ENCODE results near the gene ALK. TPM values are rescaled to one million over a fixed set of nuclear protein-coding genes. Genes with fewer than 3 reads are reported as not detected.

The ALK gene
- polyA plus RNA-seq, 1 of the 3 experiments (the other 2 are of a cell fraction), result 0.30 TPM

GRCh38 chr2:29837925-29838324, 83.5 kb downstream of the ALK start:
- DNase-seq, result no peak
- H3K36me3 ChIP-seq (replicated peaks in 1 of 2; ENCODE audit: control insufficient read depth in 1 of 2, insufficient read depth in 2 of 2, low read length in 1 of 2), result peaks cover 0 to 23% of the 10 kb centered on the region in 2 experiments
- H3K9me3 ChIP-seq, result no peaks in the 10 kb centered on the region
- H3K4me1 ChIP-seq (ENCODE audit: control insufficient read depth in 1 of 2, insufficient read depth in 2 of 2, low read depth in 1 of 2, low read length in 1 of 2), result peaks cover 0 to 8% of the 10 kb centered on the region in 2 experiments; a peak in 2 of 4 replicates
- no peaks in the 10 kb centered on the region for H3K27me3 ChIP-seq (ENCODE audit: insufficient read depth)
- ChIA-PET POLR2A (no interaction called here), CTCF (interaction anchor here (0.7 kb wide), 1 partner anchor 29 kb away, joined by 3 read pairs; no protein-coding TSS in a partner anchor)
- H3K4me3 ChIP-seq (ENCODE audit: low read depth in 2 of 2, low read length in 1 of 2), result no peak overlapping the region
- H3K4me2 ChIP-seq, result no peak overlapping the region
- H3K27ac ChIP-seq (ENCODE audit: low read depth in 2 of 2, low read length in 1 of 2), result no peak overlapping the region
- H3F3A ChIP-seq (replicated peaks; ENCODE audit: insufficient read depth), result no peaks in the 10 kb centered on the region
- H3K79me2 ChIP-seq (ENCODE audit: insufficient read depth), result no peaks in the 10 kb centered on the region
- H3K9me2 ChIP-seq, result no peaks in the 10 kb centered on the region
- TF ChIP-seq MEF2A (IDR thresholded peaks at IDR 0.05; ENCODE audit: borderline replicate concordance, low read depth) (no peak), EP300 (IDR thresholded peaks at IDR 0.05; ENCODE audit: borderline replicate concordance in 1 of 2, low read depth in 1 of 2, low read length in 1 of 2) (no peak), MAX (IDR thresholded peaks at IDR 0.05; ENCODE audit: low read depth) (no peak), REST (IDR thresholded peaks at IDR 0.05; ENCODE audit: low read depth, low read length) (no peak), EZH2phosphoT487 (IDR thresholded peaks at IDR 0.05; ENCODE audit: borderline replicate concordance, low read depth) (no peak)
- H2AFZ ChIP-seq (ENCODE audit: low read depth), result no peak overlapping the region
- no peaks in the 10 kb centered on the region for H4K20me1 ChIP-seq (ENCODE audit: insufficient read depth)
- H3K9ac ChIP-seq, result no peak overlapping the region

GRCh38 chr2:29834624-29835023, 86.8 kb downstream of the ALK start:
- Histone ChIP-seq H3K27me3 (ENCODE audit: insufficient read depth) (no peaks in the 10 kb centered on the region), H3K27ac (ENCODE audit: low read depth in 2 of 2, low read length in 1 of 2) (no peak overlapping the region), H3K4me1 (ENCODE audit: control insufficient read depth in 1 of 2, insufficient read depth in 2 of 2, low read depth in 1 of 2, low read length in 1 of 2) (no peaks in the 10 kb centered on the region; a peak in 1 of 4 replicates), H2AFZ (ENCODE audit: low read depth) (no peak overlapping the region), H3F3A (replicated peaks; ENCODE audit: insufficient read depth) (no peaks in the 10 kb centered on the region), H3K4me2 (no peak overlapping the region), H4K20me1 (ENCODE audit: insufficient read depth) (no peaks in the 10 kb centered on the region), H3K9me3 (no peaks in the 10 kb centered on the region), H3K9me2 (no peaks in the 10 kb centered on the region), H3K79me2 (ENCODE audit: insufficient read depth) (no peaks in the 10 kb centered on the region), H3K9ac (no peak overlapping the region), H3K4me3 (ENCODE audit: low read depth in 2 of 2, low read length in 1 of 2) (no peak overlapping the region), H3K36me3 (replicated peaks in 1 of 2; ENCODE audit: control insufficient read depth in 1 of 2, insufficient read depth in 2 of 2, low read length in 1 of 2) (peaks cover 0 to 20% of the 10 kb centered on the region in 2 experiments)
- CTCF ChIA-PET, result interaction anchor here (0.7 to 1.4 kb wide), 4 partner anchors 9 to 237 kb away, joined by 3 to 4 read pairs (median 4); no protein-coding TSS in a partner anchor
- TF ChIP-seq JUND (IDR thresholded peaks at IDR 0.05) (no peak), GATA2 (CRISPR knock-in tag; IDR thresholded peaks at IDR 0.05) (no peak), SIN3A (IDR thresholded peaks at IDR 0.05; ENCODE audit: borderline replicate concordance, low read depth, low read length) (no peak), MXI1 (IDR thresholded peaks at IDR 0.05; ENCODE audit: low read depth, low read length) (no peak), ELF1 (IDR thresholded peaks at IDR 0.05) (no peak), RCOR1 (IDR thresholded peaks at IDR 0.05; ENCODE audit: low read length) (no peak), TCF12 (IDR thresholded peaks at IDR 0.05) (no peak), SMC3 (IDR thresholded peaks at IDR 0.05; ENCODE audit: low read depth, low read length) (no peak), FOSL2 (IDR thresholded peaks at IDR 0.05; ENCODE audit: borderline replicate concordance, low read depth) (no peak), YY1 (IDR thresholded peaks at IDR 0.05; ENCODE audit: low read depth) (no peak), RXRA (IDR thresholded peaks at IDR 0.05; ENCODE audit: borderline replicate concordance, low read depth) (no peak), RAD21 (IDR thresholded peaks at IDR 0.05; ENCODE audit: low read length) (no peak), RFX5 (IDR thresholded peaks at IDR 0.05; ENCODE audit: low read length) (no peak), CTCF (IDR thresholded peaks at IDR 0.05) (no peak), CHD2 (IDR thresholded peaks at IDR 0.05; ENCODE audit: low read length, partially characterized antibody) (no peak), USF2 (IDR thresholded peaks at IDR 0.05; ENCODE audit: borderline replicate concordance, low read depth, low read length) (no peak), EZH2phosphoT487 (IDR thresholded peaks at IDR 0.05; ENCODE audit: borderline replicate concordance, low read depth) (no peak), MAX (IDR thresholded peaks at IDR 0.05; ENCODE audit: low read depth) (no peak), EP300 (IDR thresholded peaks at IDR 0.05; ENCODE audit: borderline replicate concordance in 1 of 2, low read depth in 1 of 2, low read length in 1 of 2) (no peak), FOXM1 (IDR thresholded peaks at IDR 0.05; ENCODE audit: low read depth) (no peak)
- DNase-seq, result no peak
- 31% methylated on average over 2 of the region's 2 CpGs for WGBS (ENCODE audit: low lambda C conversion rate)
- POLR2A ChIA-PET, result no interaction called here
